CD8-positive, alpha-beta memory T cell (primary cell): ENCODE results near the gene HHAT. TPM values are rescaled to one million over a fixed set of nuclear protein-coding genes. Genes with fewer than 3 reads are reported as not detected.

Source experiments
- CTCF ChIA-PET: fragments of 350-600 bp; sonication (Branson Sonifier 250); formaldehyde crosslinking; loops from one replicate; lab custom pipeline; 2021; ENCODE audit warnings: antibody characterized with exemption; lab: Charles Lee
- POLR2A ChIA-PET: fragments of 350-600 bp; sonication (Branson Sonifier 250); formaldehyde crosslinking; loops from one replicate; lab custom pipeline; 2021; ENCODE audit warnings: antibody characterized with exemption; lab: Charles Lee
- DNase-seq, 5 donors: peaks; one replicate each; pipeline versions ENCODE4 v3.0.0 to v3.0.0-alpha.2; 2020 to 2022; ENCODE audit warnings: mixed read lengths in 1 of 5
- H3K27ac ChIP-seq: one replicate; pipeline ENCODE4 v1.7.0; 2013; ENCODE audit warnings: low read depth, mild to moderate bottlenecking, low read length, moderate library complexity
- H3K27me3 ChIP-seq: 2 replicates; pipeline ENCODE4 v1.7.0; 2013; ENCODE audit warnings: low read length, mild to moderate bottlenecking; ENCODE audit not compliant: insufficient read depth, poor library complexity, severe bottlenecking
- H3K36me3 ChIP-seq: 2 replicates; pipeline ENCODE4 v1.7.0; 2013; ENCODE audit warnings: mild to moderate bottlenecking, low read length, moderate library complexity; ENCODE audit not compliant: insufficient read depth
- H3K4me1 ChIP-seq: 2 replicates; pipeline ENCODE4 v1.7.0; 2013; ENCODE audit warnings: mild to moderate bottlenecking, low read length, moderate library complexity; ENCODE audit not compliant: insufficient read depth
- H3K4me3 ChIP-seq: 2 replicates; pipeline ENCODE4 v1.7.0; 2013; ENCODE audit warnings: mild to moderate bottlenecking, low read length
- H3K9me3 ChIP-seq: 2 replicates; pipeline ENCODE4 v1.7.0; 2013; ENCODE audit warnings: mild to moderate bottlenecking, low read length
- H3K27ac Mint-ChIP-seq, 8 donors: one replicate each; pipeline ENCODE4 v1.8.0; 2020 to 2021; ENCODE audit warnings: mixed read lengths in 8 of 8, mild to moderate bottlenecking in 6 of 8, inconsistent platforms in 3 of 8, moderate library complexity in 3 of 8
- H3K27me3 Mint-ChIP-seq, 2 donors: one replicate each; pipeline ENCODE4 v1.8.0; 2020 to 2021; ENCODE audit warnings: mixed read lengths in 2 of 2, mild to moderate bottlenecking in 1 of 2, moderate library complexity in 1 of 2
- H3K36me3 Mint-ChIP-seq, 3 donors: one replicate each; pipeline ENCODE4 v1.8.0; 2020 to 2021; ENCODE audit warnings: mixed read lengths in 3 of 3, inconsistent platforms in 1 of 3, mild to moderate bottlenecking in 1 of 3
- H3K4me1 Mint-ChIP-seq, 3 donors: one replicate each; pipeline ENCODE4 v1.8.0; 2020 to 2021; ENCODE audit warnings: mixed read lengths in 3 of 3, inconsistent platforms in 1 of 3, mild to moderate bottlenecking in 1 of 3
- H3K4me3 Mint-ChIP-seq, 7 donors: one replicate each; pipeline ENCODE4 v1.8.0; 2020 to 2021; ENCODE audit warnings: mixed read lengths in 7 of 7, mild to moderate bottlenecking in 6 of 7, moderate library complexity in 4 of 7, inconsistent platforms in 2 of 7
- H3K9me3 Mint-ChIP-seq, 5 donors: one replicate each; pipeline ENCODE4 v1.8.0; 2020 to 2022; ENCODE audit warnings: mixed read lengths in 5 of 5, mild to moderate bottlenecking in 3 of 5, moderate library complexity in 2 of 5, inconsistent platforms in 1 of 5
- polyA plus RNA-seq: library from polyadenylated mRNA; unstranded; fragments of 300-500 nt; fragmentation: Illumina TruSeq; gene quantifications from one replicate; pipeline ENCODE4 v1.2.3, GENCODE V29; 2021
- total RNA-seq, 2 experiments: library from RNA; stranded (reverse); gene quantifications; one replicate each; pipeline ENCODE4 v1.2.3, GENCODE V29; 2021

The HHAT gene
- total and polyA plus RNA-seq, 3 experiments from 2014 or later: 1.4 to 4.6 (median 2.1) TPM

- Mint-ChIP-seq H3K27ac (no peak overlapping the region), H3K4me3 (no peak overlapping the region), H3K36me3 (no peaks in the 10 kb centered on the region), H3K4me1 (no peaks in the 10 kb centered on the region), H3K27me3 (peaks cover 0 to 2% of the 10 kb centered on the region in 2 donors), H3K9me3 (no peaks in the 10 kb centered on the region)
- H3K4me3 ChIP-seq: no peak overlapping the region
- H3K36me3 ChIP-seq: no peaks in the 10 kb centered on the region
- no peaks in the 10 kb centered on the region for H3K27me3 ChIP-seq
- no peaks in the 10 kb centered on the region for H3K9me3 ChIP-seq
- CTCF ChIA-PET: no interaction called here
- POLR2A ChIA-PET: no interaction called here
- DNase-seq: no peak
- no peaks in the 10 kb centered on the region for H3K4me1 ChIP-seq
- H3K27ac ChIP-seq: no peak overlapping the region
Observed at GRCh38 chr1:210715072-210715471, 386.4 kb downstream of the HHAT start.

GRCh38 chr1:210722410-210723081, 393.8 kb downstream of the HHAT start:
- H3K36me3 Mint-ChIP-seq: no peaks in the 10 kb centered on the region
- no peaks in the 10 kb centered on the region for H3K4me1 ChIP-seq
- no peaks in the 10 kb centered on the region for H3K36me3 ChIP-seq
- no peaks in the 10 kb centered on the region for H3K9me3 Mint-ChIP-seq
- H3K4me1 Mint-ChIP-seq: no peaks in the 10 kb centered on the region
- H3K4me3 Mint-ChIP-seq: no peak overlapping the region
- peaks cover 0 to 6% of the 10 kb centered on the region in 2 donors for H3K27me3 Mint-ChIP-seq
- ChIA-PET POLR2A (no interaction called here), CTCF (no interaction called here)
- H3K9me3 ChIP-seq: no peaks in the 10 kb centered on the region
- H3K27ac Mint-ChIP-seq: no peak overlapping the region
- no peak for DNase-seq
- no peak overlapping the region for H3K4me3 ChIP-seq
- no peak overlapping the region for H3K27ac ChIP-seq
- no peaks in the 10 kb centered on the region for H3K27me3 ChIP-seq

GRCh38 chr1:210723646-210724045, 394.9 kb downstream of the HHAT start:
- Mint-ChIP-seq H3K4me3 (no peak overlapping the region), H3K36me3 (no peaks in the 10 kb centered on the region), H3K27me3 (peaks cover 0 to 6% of the 10 kb centered on the region in 2 donors), H3K4me1 (no peaks in the 10 kb centered on the region), H3K27ac (no peak overlapping the region), H3K9me3 (peaks cover 0 to 1% (median 0%) of the 10 kb centered on the region in 5 donors)
- CTCF ChIA-PET: no interaction called here
- H3K27me3 ChIP-seq: no peaks in the 10 kb centered on the region
- H3K27ac ChIP-seq: no peak overlapping the region
- H3K36me3 ChIP-seq: no peaks in the 10 kb centered on the region
- no peak for DNase-seq
- H3K9me3 ChIP-seq: no peaks in the 10 kb centered on the region
- no peak overlapping the region for H3K4me3 ChIP-seq
- POLR2A ChIA-PET: no interaction called here
- H3K4me1 ChIP-seq: no peaks in the 10 kb centered on the region

DNA sequence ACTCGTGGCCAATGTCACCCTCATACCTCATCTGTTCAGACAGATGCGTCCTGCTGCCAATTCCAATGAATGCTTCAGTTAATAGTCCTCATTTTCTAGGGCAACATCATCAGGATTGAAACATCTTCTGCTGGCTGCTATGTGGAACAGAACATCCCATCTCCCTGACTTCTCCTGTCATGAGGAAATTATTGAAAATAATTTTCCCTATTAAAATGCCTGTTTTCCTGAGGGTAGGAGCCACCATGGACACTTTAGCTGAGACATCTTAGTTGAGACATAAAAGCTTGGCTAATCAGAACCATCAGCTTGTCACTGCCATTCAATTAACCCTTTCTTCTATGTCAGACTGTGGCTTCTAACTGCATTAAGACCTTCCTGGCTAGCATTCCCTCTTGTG, 396.1 kb downstream of the HHAT start:
- DNase-seq: no peak
- no peak overlapping the region for H3K27ac Mint-ChIP-seq
- no peaks in the 10 kb centered on the region for H3K4me1 Mint-ChIP-seq
- CTCF ChIA-PET: no interaction called here
- H3K4me3 Mint-ChIP-seq: no peak overlapping the region
- H3K27me3 ChIP-seq: no peaks in the 10 kb centered on the region
- no peaks in the 10 kb centered on the region for H3K36me3 ChIP-seq
- no peak overlapping the region for H3K4me3 ChIP-seq
- H3K36me3 Mint-ChIP-seq: no peaks in the 10 kb centered on the region
- peaks cover 0 to 5% of the 10 kb centered on the region in 2 donors for H3K27me3 Mint-ChIP-seq
- peaks cover 0 to 1% (median 0%) of the 10 kb centered on the region in 5 donors for H3K9me3 Mint-ChIP-seq
- no peak overlapping the region for H3K27ac ChIP-seq
- H3K4me1 ChIP-seq: no peaks in the 10 kb centered on the region
- POLR2A ChIA-PET: no interaction called here
- no peaks in the 10 kb centered on the region for H3K9me3 ChIP-seq

Other genes starting within 250 kb of the HHAT start
- not detected for gene SERTAD4, start 96.1 kb upstream of the HHAT start, total RNA-seq
- not detected for gene SERTAD4, start 96.1 kb upstream of the HHAT start, polyA plus RNA-seq